ENCODE measurements around the gene TNFRSF14. TPM values are rescaled to one million over a fixed set of nuclear protein-coding genes. Genes with fewer than 3 reads are reported as not detected.
A peak's percentile ranks its signal among the peaks of the same experiment; 100 is the strongest.

Gene TNFRSF14
- total RNA-seq, 3 donors from 2014 or later = 55.8 to 75.8 (median 67.8) TPM

GRCh38 chr1:2556678-2557481, 709 bp downstream of the TNFRSF14 start:
- H3K4me3 ChIP-seq = peak overlapping the region; percentile 66 to 96 (median 74)
- peak overlapping the region; percentile 95 to 99 for H3K27ac ChIP-seq
- H3K36me3 ChIP-seq = no peaks in the 10 kb centered on the region
- H3K27me3 ChIP-seq = no peaks in the 10 kb centered on the region
- intact Hi-C loops (cut with DNase I; ENCODE audit: low total_unique reads) = no loop called here
- TF ChIP-seq POLR2AphosphoS5 (IDR thresholded peaks at IDR 0.05) (no peak), CTCF (IDR thresholded peaks at IDR 0.05) (peak in 1 of 3 donors; percentile 4)
- H3K9me3 ChIP-seq = no peaks in the 10 kb centered on the region
- H3K4me1 ChIP-seq = peaks cover 15 to 19% of the 10 kb centered on the region in 2 donors
- DNase-seq (ENCODE audit: low spot score in 2 of 2) = no peak

GRCh38 chr1:2557482-2558400, 1.6 kb downstream of the TNFRSF14 start:
- Histone ChIP-seq H3K4me1 (peaks cover 15 to 19% of the 10 kb centered on the region in 2 donors), H3K27me3 (no peaks in the 10 kb centered on the region), H3K36me3 (no peaks in the 10 kb centered on the region), H3K9me3 (no peaks in the 10 kb centered on the region), H3K4me3 (peak overlapping the region; percentile 66 to 96 (median 74)), H3K27ac (peak overlapping the region; percentile 95 to 99)
- intact Hi-C loops (cut with DNase I; ENCODE audit: low total_unique reads) = no loop called here
- no peak for DNase-seq (ENCODE audit: low spot score in 2 of 2)
- no peak for TF ChIP-seq POLR2A (IDR thresholded peaks at IDR 0.05)
- TF ChIP-seq POLR2AphosphoS5 (IDR thresholded peaks at IDR 0.05) = no peak
- TF ChIP-seq CTCF (IDR thresholded peaks at IDR 0.05) = no peak

DNA sequence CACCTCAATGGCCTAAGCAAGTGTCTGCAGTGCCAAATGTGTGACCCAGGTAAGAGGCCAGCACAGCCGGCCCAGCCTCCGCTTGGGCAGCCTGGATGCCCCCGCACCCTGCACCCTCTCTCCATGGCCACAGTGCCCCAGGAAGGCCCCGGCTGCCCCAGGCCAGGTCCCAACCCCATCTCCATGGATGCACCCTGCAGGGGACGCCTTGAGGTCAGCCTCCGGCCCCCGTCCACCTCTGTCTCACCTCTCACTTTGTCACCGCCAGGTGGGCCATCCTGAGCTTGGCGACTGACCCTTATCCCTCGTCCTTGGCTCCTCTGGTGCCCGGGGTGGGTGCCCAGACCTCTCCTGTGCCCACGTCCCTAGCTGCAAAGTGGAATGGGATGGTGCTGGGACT, 2.2 kb downstream of the TNFRSF14 start:
- no peaks in the 10 kb centered on the region for H3K27me3 ChIP-seq
- H3K4me1 ChIP-seq = peaks cover 15 to 19% of the 10 kb centered on the region in 2 donors
- no peak overlapping the region for H3K4me3 ChIP-seq
- intact Hi-C loops (cut with DNase I; ENCODE audit: low total_unique reads) = no loop called here
- TF ChIP-seq POLR2AphosphoS5 (IDR thresholded peaks at IDR 0.05) (no peak), CTCF (IDR thresholded peaks at IDR 0.05) (no peak), POLR2A (IDR thresholded peaks at IDR 0.05) (no peak)
- H3K36me3 ChIP-seq = no peaks in the 10 kb centered on the region
- no peak overlapping the region for H3K27ac ChIP-seq
- no peak for DNase-seq (ENCODE audit: low spot score in 2 of 2)
- no peaks in the 10 kb centered on the region for H3K9me3 ChIP-seq

DNA sequence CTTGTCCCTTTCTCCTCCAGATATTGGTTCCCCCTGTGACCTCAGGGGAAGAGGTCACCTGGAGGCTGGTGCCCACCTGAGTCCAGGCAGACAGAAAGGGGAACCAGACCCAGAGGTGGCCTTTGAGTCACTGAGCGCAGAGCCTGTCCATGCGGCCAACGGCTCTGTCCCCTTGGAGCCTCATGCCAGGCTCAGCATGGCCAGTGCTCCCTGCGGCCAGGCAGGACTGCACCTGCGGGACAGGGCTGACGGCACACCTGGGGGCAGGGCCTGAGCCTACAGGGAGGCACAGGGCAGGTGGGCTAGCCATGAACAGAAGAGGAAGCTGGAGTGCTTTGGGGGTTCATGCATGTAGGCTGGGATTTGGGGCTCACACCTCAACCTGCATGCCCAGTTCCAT, 2.7 kb downstream of the TNFRSF14 start:
- TF ChIP-seq CTCF (IDR thresholded peaks at IDR 0.05) (no peak), POLR2AphosphoS5 (IDR thresholded peaks at IDR 0.05) (no peak), POLR2A (IDR thresholded peaks at IDR 0.05) (no peak)
- no peak overlapping the region for H3K4me3 ChIP-seq
- H3K27ac ChIP-seq = no peak overlapping the region
- no peak for DNase-seq (ENCODE audit: low spot score in 2 of 2)
- no peaks in the 10 kb centered on the region for H3K9me3 ChIP-seq
- intact Hi-C loops (cut with DNase I; ENCODE audit: low total_unique reads) = no loop called here
- H3K36me3 ChIP-seq = no peaks in the 10 kb centered on the region
- H3K27me3 ChIP-seq = no peaks in the 10 kb centered on the region
- peaks cover 15 to 19% of the 10 kb centered on the region in 2 donors for H3K4me1 ChIP-seq

Measured in breast epithelium (tissue), 4 donors.